Parathyroid adenoma (tissue), 2 donors: ENCODE results near the gene FARS2.

Source experiments
- H2AFZ ChIP-seq: fragments of 300-600 bp; sonication (generic); one replicate; pipeline ENCODE4 v1.7.0; 2017; ENCODE audit warnings: antibody characterized with exemption, mild to moderate bottlenecking
- H3K27ac ChIP-seq: fragments of 300-600 bp; sonication (generic); one replicate; pipeline ENCODE4 v1.7.0; 2017
- H3K27me3 ChIP-seq: fragments of 300-600 bp; sonication (generic); one replicate; pipeline ENCODE4 v1.7.0; 2017; ENCODE audit warnings: low read length; ENCODE audit not compliant: control insufficient read depth, insufficient read depth
- H3K36me3 ChIP-seq: fragments of 300-600 bp; sonication (generic); one replicate; pipeline ENCODE4 v1.7.0; 2017; ENCODE audit warnings: low read length; ENCODE audit not compliant: control insufficient read depth, insufficient read depth
- H3K4me1 ChIP-seq: fragments of 300-600 bp; sonication (generic); one replicate; pipeline ENCODE4 v1.7.0; 2017; ENCODE audit warnings: control low read depth
- H3K4me2 ChIP-seq: fragments of 300-600 bp; sonication (generic); one replicate; pipeline ENCODE4 v1.7.0; 2017; ENCODE audit warnings: low read length
- H3K4me3 ChIP-seq: fragments of 300-600 bp; sonication (generic); one replicate; pipeline ENCODE4 v1.7.0; 2017; ENCODE audit warnings: low read depth, low read length
- H3K79me2 ChIP-seq: fragments of 300-600 bp; sonication (generic); one replicate; pipeline ENCODE4 v1.7.0; 2017; ENCODE audit warnings: control low read depth
- H3K9ac ChIP-seq: fragments of 300-600 bp; sonication (generic); one replicate; pipeline ENCODE4 v1.7.0; 2017; ENCODE audit warnings: mild to moderate bottlenecking
- H3K9me3 ChIP-seq: fragments of 300-600 bp; sonication (generic); one replicate; pipeline ENCODE4 v1.7.0; 2017; ENCODE audit warnings: low read length; ENCODE audit not compliant: control insufficient read depth
- CTCF ChIP-seq: fragments of 300-600 bp; sonication (generic); IDR thresholded peaks from one replicate; pipeline ENCODE4 v1.7.0; 2017; ENCODE audit warnings: antibody characterized with exemption, mild to moderate bottlenecking
- donor health status: primary hyperparathyroidism.

FARS2 gene

GRCh38 chr6:5617179-5617578 lies 355.9 kb downstream of the FARS2 start:
- Histone ChIP-seq H3K36me3 (no peaks in the 10 kb centered on the region), H3K9ac (no peak overlapping the region), H3K4me3 (no peak overlapping the region), H3K27me3 (no peaks in the 10 kb centered on the region), H3K9me3 (no peaks in the 10 kb centered on the region), H3K4me2 (no peak overlapping the region), H3K27ac (no peak overlapping the region), H3K4me1 (no peaks in the 10 kb centered on the region), H3K79me2 (no peaks in the 10 kb centered on the region), H2AFZ (no peak overlapping the region)
- no peak for TF ChIP-seq CTCF

- Histone ChIP-seq H2AFZ (no peak overlapping the region), H3K79me2 (no peaks in the 10 kb centered on the region), H3K4me1 (peaks cover 3% of the 10 kb centered on the region), H3K36me3 (no peaks in the 10 kb centered on the region), H3K9me3 (no peaks in the 10 kb centered on the region), H3K27me3 (no peaks in the 10 kb centered on the region), H3K4me3 (no peak overlapping the region), H3K9ac (no peak overlapping the region), H3K4me2 (no peak overlapping the region), H3K27ac (no peak overlapping the region)
- no peak for TF ChIP-seq CTCF
Observed at GRCh38 chr6:5619249-5619648, 357.9 kb downstream of the FARS2 start.

GRCh38 chr6:5622276-5623005 lies 361.1 kb downstream of the FARS2 start:
- no peak overlapping the region for H3K27ac ChIP-seq

GRCh38 chr6:5623769-5624168 lies 362.5 kb downstream of the FARS2 start:
- H3K27ac ChIP-seq: peak overlapping the region; percentile 6
- TF ChIP-seq CTCF: no peak
- no peak overlapping the region for H3K4me2 ChIP-seq

More at GRCh38 chr6:5622276-5623005, 361.1 kb downstream of the FARS2 start:
- Histone ChIP-seq H3K4me3 (no peak overlapping the region), H3K9ac (no peak overlapping the region), H3K4me1 (peaks cover 21% of the 10 kb centered on the region), H2AFZ (no peak overlapping the region), H3K9me3 (no peaks in the 10 kb centered on the region), H3K27me3 (no peaks in the 10 kb centered on the region), H3K79me2 (no peaks in the 10 kb centered on the region), H3K36me3 (no peaks in the 10 kb centered on the region), H3K4me2 (no peak overlapping the region)
- TF ChIP-seq CTCF: no peak

GRCh38 chr6:5624256-5624655 lies 362.9 kb downstream of the FARS2 start:
- Histone ChIP-seq H3K79me2 (no peaks in the 10 kb centered on the region), H3K4me2 (no peak overlapping the region), H3K27ac (peak overlapping the region; percentile 6), H2AFZ (peak overlapping the region; percentile 20), H3K36me3 (no peaks in the 10 kb centered on the region), H3K4me3 (no peak overlapping the region), H3K9me3 (no peaks in the 10 kb centered on the region), H3K9ac (no peak overlapping the region), H3K27me3 (no peaks in the 10 kb centered on the region), H3K4me1 (peaks cover 21% of the 10 kb centered on the region)
- no peak for TF ChIP-seq CTCF

More at GRCh38 chr6:5623769-5624168, 362.5 kb downstream of the FARS2 start:
- H3K79me2 ChIP-seq: no peaks in the 10 kb centered on the region
- H3K27me3 ChIP-seq: no peaks in the 10 kb centered on the region
- H3K9ac ChIP-seq: no peak overlapping the region
- no peak overlapping the region for H2AFZ ChIP-seq
- no peaks in the 10 kb centered on the region for H3K9me3 ChIP-seq
- H3K4me1 ChIP-seq: peaks cover 21% of the 10 kb centered on the region
- no peaks in the 10 kb centered on the region for H3K36me3 ChIP-seq
- no peak overlapping the region for H3K4me3 ChIP-seq
